SK-N-MC (cell line): Measurements from ENCODE around the gene TEX11.

ENCODE experiments used
- EZH2 ChIP-seq: fragments of 200-600 bp; sonication (generic); IDR thresholded peaks from one replicate; pipeline ENCODE4 v1.6.1; 2017; ENCODE audit warnings: antibody characterized with exemption
- FOXP2 ChIP-seq: optimal IDR thresholded peaks from 2 replicates; pipeline ENCODE3; 2011; ENCODE audit warnings: mild to moderate bottlenecking, moderate library complexity; ENCODE audit not compliant: insufficient read depth; ENCODE audit errors: extremely low read length, control extremely low read depth
- POLR2AphosphoS5 ChIP-seq: IDR thresholded peaks from 2 replicates; pipeline ENCODE4 v1.6.1; 2012; ENCODE audit warnings: mild to moderate bottlenecking, low read depth, low read length, borderline replicate concordance

DNA sequence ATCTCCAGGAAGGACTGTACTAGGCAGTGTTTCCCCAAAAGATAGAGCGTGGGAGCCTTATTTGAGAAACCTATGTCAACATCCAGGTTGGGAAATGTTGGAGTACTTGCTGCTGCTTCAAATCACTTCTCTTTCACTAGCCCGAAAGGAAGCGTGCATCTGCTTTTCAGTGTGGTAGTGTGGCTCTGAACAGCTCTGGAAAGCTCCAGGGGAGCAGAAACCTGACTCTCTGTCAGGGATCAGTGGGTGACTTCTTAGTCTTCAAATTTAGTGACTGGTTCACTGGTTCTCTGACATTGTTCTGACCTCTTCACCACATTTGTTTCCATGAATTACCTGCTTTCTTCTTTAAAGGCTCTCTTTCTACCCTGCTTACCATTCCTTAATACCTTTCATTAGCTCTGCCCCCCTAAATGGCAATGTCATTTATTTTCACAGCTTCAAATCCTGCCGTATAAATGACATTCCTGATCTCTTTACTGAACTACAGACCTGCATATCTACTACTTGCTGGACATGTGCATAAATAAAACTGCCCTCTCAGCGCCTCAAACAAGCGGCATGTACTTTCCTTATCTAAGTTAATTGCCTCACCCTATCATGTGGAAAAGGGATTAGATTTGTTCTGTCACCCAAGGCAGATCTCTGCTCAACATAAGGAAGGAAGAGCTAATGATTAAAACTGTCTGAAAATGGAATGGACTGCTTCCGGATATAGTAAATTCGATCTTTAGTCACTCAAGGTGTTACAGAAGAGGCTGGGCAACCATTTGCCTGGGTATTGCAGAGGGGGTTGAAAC lies 426.8 kb downstream of the TEX11 start:
- TF ChIP-seq POLR2AphosphoS5 (no peak), EZH2 (no peak), FOXP2 (no peak)
